PC-9 (cell line): ENCODE results near the gene SLC6A17.

Source experiments
- CTCF ChIP-seq: fragments of 200-600 bp; sonication (generic); conservative IDR thresholded peaks from 2 replicates; pipeline ENCODE4 v1.6.1; 2017; ENCODE audit warnings: mixed run types, antibody characterized with exemption, mild to moderate bottlenecking, moderate library complexity
- EZH2 ChIP-seq: fragments of 200-600 bp; sonication (generic); IDR thresholded peaks from 2 replicates; pipeline ENCODE4 v1.8.0; 2017; ENCODE audit warnings: antibody characterized with exemption, low read depth

- TF ChIP-seq CTCF (no peak), EZH2 (no peak)
Observed at GRCh38 chr1:110130989-110131388, 19.3 kb upstream of the SLC6A17 start.
